GM18870 (cell line): Measurements from ENCODE around the gene LRIT1.
A peak's percentile ranks its signal among the peaks of the same experiment; 100 is the strongest.

Experiments
- ATAC-seq: cut with Tn5 transposase; IDR thresholded peaks from one replicate; pipeline ENCODE4 v1.9.1; 2021; ENCODE audit warnings: moderate library complexity; ENCODE audit not compliant: unreplicated experiment

LRIT1 gene

DNA sequence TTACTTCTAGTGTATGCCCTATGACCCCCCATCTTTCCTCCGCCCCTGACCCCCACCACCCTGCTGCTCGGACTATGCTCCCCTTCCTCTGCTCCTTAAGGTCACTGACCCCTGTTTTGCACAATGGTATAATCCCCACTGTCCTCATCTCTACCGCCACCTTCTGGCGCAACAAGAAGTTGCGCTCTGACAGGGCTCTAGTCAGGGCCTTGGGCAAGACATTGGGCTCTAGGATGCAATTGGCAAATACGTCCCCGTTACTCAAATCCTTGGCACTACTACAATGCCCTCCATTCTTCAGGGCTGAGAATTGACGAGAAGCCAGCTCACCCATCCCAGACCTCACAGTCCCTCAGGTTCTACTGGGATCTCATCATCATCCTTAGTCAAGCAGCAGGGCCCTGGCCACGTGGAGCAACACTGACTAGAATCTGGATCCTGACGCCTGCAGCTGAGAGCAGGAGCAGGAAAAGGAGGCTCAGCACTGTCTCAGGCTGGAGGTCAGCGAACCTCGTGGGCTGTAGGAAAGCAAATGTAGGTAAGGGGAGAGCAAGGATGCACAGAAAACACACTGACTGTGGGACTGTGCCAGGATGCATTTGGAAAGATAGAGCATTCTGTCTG is 26.6 kb downstream of the LRIT1 start:
- ATAC-seq = peak; percentile 77

DNA sequence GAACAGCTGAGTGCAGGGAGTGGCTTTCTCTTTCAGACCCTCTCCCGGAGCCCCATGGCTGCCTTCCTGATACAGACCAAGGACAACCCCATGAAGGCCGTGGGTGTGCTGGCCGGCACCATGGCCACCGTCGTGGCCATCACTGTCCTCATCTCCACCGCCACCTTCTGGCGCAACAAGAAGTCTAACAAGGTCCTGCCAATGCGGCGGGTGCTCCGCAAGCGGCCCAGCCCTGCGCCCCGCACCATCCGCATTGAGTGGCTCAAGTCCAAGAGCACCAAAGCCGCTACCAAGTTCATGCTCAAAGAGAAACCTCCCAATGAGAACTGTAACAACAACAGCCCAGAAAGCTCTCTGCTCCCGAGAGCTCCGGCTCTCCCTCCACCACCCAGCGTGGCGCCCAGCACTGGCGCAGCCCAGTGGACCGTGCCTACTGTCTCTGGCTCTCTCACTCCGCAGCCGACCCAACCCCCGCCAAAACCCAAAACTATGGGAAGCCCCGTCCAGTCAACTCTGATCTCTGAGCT is 27.2 kb downstream of the LRIT1 start:
- ATAC-seq = no peak

DNA sequence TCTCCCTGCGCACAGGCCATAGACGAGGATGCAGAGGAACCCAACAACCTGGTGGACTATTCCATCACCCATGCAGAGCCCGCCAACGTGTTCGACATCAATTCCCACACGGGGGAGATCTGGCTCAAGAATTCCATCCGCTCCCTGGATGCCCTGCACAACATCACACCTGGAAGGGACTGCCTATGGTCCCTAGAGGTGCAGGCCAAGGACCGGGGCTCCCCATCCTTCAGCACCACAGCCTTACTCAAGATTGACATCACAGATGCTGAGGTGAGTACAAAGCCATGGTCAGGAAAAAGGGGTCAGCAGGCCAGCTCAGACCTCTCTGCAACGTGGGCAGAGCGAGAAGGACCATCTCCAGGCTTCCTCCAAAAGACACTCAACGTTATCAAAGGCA is 28.3 kb downstream of the LRIT1 start:
- ATAC-seq = no peak

DNA sequence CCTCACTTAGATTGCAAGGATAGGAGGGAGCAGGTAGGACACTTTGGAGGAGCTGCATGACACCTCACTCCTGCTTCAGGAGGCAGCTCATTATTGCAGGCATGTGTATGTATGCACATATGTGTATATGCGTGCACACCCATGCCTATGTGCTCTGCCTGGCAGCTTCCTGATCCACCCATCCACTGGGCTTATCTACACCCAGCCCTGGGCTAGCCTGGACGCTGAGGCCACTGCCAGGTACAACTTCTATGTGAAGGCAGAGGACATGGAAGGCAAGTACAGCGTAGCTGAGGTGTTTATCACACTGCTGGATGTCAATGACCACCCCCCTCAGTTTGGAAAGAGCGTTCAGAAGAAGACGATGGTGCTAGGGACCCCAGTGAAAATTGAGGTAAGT is 29.3 kb downstream of the LRIT1 start:
- ATAC-seq = no peak

DNA sequence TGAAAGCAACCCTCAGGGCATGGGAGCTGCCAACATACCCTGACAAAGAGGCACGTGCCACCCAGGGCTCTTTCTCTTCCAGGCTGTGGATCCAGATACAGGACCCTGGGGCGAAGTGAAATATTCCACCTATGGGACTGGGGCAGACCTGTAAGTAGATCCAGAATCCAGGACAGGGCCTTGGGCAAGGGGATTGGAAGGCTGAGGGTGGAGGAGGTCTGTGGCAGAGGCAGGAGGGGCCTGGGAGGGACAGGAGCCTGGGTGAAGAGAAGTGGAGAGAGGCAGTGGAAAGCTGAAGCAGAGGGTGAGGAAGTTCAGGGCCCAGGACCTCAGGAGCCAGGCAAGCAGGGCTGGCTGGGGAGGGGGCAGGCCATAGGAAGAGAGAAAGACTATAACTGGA is 29.8 kb downstream of the LRIT1 start:
- ATAC-seq = no peak

DNA sequence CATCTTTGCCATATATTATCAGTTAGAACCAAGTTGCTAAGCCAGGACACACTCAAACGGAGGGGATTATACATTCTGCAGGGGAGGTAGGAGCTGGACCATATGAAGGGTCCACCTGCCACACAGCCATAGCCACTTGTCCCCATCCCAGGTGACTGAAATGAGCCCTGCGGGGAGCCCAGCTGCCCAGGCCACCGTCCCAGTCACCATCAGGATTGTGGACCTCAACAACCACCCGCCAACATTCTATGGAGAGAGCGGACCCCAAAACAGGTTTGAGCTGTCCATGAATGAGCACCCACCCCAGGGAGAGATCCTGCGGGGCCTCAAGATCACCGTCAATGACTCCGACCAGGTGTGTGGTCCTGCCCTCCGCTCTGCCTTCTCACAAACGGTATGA is 33.3 kb downstream of the LRIT1 start:
- ATAC-seq = no peak

DNA sequence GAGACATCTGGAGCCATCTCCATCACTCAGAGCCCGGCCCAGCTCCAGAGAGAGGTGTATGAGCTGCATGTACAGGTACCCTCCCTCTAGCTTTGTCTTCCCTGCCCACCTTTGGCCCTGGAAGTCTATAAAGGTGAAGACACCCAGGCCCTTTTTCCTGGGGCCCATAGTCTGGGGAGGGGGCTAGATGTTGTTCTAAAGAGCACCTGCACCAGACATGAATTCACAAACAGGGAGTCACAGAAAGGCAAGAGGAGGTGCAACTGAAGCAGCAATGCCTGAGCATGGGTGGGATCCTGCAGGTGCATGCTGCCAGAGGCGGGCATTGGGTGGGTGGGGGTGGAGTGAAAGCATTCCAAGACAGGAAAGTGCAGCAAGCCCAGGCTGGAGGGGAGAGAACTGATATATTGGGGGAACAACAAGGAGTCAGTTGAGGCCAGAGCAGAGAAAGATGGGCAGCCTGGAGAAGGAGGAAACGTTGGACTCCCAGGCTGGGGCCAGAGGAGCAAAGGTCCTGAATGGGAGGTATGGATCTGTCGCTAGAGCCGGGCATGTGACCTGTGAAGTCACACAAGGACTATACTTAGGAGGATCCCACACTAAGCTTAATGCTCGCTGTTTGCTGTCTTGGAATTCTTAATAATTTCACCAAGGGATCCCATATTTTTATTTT is 35.4 kb downstream of the LRIT1 start:
- no peak for ATAC-seq

DNA sequence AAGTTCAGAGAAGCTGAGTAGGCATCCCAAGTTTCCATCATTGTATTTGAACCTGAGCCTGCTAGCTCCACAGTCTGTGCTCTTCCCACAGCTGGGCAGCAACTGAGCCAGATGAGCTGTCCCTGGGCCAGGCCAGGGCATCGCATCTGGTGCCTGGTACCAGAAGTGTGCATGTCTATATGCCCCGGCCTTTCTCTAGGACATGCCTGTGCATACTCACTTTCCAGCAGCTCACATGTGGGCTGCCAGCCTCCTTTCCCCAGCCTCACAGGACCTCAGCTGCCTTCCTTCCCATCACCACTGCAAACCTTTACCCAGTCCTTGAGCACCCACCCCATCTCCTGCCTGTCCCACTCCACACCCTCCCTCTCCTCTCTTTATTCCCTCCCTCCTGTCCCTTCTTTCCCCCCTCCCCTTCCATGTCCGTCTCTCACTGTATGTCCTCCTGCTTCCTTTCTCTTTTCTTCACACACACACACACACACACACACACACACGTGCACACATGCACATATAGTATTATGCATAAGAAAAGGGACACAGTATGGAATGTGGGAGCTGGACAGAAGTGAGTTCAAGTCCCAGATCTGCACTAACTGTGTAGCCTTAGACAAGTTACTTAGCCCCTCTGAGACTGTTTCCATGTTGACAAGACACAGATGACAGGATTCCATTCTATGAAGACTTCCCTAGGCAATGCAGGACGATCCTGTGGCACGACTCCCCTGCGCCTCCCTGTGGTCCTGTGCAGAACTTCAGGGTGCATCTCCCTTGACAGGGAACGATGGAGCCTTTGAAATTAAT is 36.1 kb downstream of the LRIT1 start:
- peak; percentile 83 for ATAC-seq

DNA sequence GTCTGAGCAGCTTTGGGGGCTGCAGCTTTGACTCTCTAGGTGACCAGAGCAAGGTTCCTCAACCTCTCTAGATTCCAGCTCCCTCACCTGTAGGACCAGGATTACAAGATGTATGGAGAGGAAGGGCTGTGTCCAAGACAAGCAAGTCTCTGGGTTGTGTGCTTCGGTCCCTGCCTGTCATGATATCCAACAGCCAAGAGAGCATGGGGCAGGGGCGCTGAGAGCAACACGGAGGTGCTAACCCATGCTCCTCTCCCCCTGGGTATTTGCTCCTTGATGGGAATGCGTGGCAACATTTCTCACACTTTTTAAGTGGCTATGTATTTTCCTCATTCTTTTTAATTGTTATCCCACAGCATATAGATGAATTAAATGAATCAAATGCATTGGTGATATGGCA is 36.7 kb downstream of the LRIT1 start:
- ATAC-seq = no peak

DNA sequence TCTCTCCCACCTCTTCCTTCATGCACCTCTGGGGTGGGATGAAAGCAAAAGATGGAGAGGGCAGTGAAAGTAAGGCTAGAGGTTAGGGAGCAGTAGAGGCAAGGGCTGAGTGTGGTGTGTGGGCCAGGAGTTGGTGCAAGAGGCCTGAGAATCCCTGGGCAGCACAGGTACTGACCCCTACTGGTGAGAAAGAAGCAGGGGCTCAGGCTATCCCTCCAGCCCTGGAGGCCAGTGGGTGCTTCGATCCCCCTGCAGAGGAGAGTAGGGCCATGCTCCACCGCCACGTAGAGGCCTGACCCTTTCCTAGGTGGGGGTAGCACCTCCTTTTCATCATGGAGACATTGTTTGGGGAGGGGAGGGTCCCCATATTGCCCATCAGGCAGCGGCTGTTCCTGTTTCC is 37.2 kb downstream of the LRIT1 start:
- peak; percentile 49 for ATAC-seq

DNA sequence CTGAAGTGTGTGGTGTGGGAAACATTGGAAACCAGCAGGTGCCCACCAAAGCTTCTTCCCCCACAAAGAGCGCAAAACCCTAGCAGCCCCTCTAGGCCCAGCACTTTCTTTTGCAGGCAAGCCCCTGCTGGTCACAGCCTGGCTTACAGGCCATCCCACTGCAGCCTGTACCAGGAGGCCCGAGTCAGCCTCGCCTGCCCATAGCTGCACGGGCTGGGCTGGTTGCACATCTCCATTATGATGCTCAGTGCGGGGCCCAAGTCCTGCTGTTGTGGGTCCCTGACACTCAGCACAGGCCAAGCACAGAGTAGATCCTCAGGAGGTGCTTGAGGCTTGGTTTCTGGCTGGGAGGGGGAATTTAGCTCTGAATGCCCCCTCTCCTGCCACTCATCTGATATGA is 39.0 kb downstream of the LRIT1 start:
- ATAC-seq = no peak

DNA sequence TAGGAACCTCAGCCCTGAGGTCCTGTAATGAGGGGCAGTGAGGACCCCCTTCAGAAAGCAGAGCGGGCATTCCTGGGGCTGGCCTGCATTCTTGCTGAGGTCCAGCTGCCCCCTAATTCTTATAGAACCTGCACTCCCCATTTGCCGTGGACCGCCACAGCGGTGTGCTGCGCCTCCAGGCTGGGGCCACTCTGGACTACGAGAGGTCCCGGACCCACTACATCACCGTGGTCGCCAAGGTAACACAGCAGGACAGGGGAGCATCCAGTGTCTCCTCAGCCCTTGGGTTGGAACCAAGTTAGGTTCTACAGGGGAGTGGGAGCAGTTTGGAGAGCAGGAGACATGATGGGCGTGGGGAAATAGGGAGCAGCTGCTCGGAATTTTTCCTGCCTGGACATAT is 39.7 kb downstream of the LRIT1 start:
- no peak for ATAC-seq

DNA sequence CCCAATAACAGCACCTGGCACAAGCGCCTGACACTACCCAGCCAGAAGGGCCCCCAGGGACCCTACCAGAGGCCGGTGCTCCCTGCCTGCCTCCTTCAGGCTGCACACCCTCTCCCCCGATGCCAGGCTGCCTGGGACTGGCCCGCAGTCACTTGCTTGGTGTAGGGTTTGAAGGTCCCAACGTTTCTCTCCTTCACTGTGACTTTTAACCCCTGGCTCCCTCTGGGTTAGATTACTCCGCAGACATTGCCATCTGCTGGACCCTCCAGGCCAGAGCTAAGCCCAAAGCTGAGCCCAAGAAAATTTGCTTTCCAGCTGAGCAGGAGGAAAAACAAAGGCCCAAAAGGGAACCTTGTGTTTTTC is 40.1 kb downstream of the LRIT1 start:
- no peak for ATAC-seq

DNA sequence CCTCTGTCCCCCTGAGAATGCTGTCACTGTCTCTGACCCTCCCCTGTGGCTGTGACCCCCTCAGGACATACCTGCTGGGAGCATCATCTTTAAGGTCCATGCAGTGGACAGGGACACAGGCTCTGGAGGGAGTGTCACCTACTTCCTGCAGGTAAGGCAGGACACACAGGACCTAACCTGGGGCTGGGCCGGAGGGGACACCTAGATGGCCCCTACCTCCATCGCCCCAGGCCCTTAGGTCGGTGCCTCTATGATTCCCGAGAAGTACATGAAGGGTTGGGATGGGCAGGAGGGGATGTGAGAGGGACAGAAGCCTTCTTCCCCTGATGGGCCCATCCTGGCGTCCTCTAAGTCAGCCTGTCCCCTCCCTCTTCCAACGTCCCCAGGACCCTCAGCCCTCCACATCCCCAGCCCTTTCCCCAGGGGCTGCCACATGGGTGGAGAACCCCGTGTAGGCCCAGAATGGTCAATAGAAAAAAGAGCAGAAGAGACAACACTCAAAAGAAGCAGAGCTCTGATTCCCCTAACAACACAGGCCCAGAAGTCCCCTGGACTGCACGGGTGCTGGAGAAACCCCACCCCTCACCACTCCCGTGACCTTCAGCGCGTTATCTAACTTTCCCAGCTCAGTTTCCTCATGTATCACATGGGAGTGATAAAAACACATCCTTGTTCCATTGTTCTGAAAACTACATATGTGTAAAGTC is 40.7 kb downstream of the LRIT1 start:
- ATAC-seq = no peak

DNA sequence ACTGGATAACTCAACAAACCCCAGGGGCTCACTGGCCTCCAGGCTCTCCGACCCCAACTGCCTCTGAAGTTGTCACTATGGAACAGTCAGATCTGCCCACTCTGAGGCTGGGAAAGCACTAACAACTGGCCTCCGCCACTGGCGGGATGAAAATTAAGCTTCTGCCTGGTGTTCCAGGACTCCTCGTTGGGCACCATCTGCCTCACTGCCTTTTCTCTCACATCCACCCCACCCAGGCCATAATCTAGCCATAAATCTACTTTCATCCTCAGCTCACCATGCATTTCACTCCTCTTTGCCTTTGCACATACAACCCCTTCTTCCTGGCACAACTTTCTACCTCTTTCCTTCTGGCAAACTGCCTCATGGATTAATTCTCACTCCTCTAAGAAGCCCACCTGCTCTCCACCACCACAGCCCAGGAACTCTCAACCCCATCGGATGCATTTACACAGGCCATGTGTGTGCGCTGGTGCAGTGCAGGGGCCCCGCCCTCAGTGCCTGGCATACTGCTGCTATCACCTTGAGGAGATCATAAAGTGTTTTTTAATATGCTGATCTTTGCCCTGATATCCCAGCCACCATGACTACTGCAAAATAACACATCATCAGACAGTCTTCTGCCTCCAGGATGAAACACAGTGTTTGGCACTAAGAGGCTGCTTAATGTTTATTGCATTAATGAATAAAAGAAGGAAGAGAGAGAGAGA is 43.0 kb downstream of the LRIT1 start:
- ATAC-seq = no peak

DNA sequence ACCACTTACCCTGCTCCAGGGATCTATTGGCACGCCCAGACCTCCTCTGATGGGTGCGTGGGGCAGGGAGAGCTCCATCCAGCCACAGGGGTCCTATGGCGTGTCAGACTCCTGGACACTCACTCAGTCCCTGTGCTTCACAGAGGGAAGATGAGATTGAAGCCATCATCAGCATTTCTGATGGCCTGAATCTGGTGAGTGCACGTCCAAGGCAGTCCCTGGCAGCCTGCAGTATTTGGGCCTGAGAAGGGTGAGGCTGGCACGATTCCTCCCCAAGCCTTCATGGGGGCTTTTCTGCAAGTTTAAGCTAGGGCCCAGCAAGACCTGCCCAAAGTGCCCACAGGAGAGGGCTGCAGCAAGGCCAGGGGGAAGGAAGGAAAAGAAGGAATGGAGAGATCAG is 43.7 kb downstream of the LRIT1 start:
- no peak for ATAC-seq

DNA sequence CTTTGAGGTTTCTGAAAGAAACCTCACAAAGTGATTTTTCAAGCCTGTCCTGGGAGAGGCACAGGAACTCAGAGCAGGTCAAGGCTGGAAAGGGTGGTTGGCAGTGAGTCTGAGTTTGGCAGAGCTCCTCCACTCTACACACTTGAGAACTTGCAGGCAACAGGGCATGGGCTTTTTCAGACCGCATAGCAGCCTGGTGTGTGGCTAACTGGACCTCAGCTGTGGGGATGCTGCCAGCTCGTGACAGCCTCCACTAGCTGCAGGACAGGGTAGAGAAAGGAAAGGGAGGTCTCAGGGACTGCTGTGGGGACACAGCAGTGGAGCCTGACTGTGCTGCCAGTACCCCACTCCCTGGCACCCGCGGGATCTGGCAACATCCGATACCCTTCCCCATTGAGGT is 44.4 kb downstream of the LRIT1 start:
- ATAC-seq = no peak

DNA sequence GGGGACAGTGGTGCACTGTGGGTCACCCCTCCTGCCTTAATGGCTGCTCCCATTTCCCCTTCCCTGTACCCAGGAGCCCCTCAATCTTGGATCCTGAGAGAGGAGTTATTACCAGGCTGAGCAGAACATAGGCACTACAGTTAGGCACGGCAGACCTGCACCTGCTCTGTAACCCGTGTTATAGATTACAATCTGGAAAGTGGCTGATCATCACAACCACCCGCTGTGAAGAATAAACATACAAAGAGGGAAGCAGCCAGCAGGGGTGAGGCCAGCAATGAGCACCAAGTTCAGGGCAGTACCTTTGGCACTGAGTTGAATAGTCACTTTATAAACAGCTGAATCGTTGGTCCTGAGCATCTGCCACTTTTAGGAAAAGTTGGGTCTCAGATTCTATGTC is 45.3 kb downstream of the LRIT1 start:
- no peak for ATAC-seq

DNA sequence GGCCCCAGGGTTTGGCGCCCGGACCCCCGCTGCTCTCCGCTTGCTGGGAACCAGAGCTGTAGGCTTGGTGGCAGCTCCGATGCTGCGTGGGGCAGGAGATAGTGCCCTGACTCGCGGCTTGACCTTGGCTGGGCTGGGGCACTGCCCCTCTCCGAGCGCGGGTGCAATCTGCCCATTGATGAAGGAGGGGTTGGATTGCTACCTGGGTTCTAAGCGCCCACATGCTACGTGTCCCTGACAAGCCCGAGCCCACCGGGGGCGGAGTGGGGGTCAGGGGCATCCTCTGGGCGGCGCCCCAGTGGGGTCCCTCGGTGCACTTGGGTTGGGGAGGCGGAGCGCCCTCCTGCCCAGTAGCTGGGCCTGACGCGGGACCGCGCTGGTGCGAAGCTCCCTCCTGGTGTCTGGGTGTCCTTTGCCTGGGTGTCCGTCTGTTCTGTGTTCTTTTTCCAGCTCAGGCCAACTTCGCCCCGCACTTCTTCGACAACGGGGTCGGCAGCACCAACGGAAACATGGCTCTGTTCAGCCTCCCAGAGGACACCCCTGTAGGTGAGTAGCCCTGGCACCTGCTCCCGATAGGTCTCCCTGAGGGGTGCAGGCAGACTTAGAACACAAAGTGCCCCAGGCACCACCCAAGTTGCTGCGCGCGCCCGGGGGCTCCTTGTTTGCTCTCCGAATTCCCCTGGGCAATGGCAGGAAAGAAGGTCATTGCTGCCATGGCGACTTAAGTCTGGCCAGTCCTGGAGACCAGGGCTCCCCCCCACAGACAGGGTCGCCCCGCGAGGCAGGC is 46.1 kb downstream of the LRIT1 start:
- no peak for ATAC-seq

DNA sequence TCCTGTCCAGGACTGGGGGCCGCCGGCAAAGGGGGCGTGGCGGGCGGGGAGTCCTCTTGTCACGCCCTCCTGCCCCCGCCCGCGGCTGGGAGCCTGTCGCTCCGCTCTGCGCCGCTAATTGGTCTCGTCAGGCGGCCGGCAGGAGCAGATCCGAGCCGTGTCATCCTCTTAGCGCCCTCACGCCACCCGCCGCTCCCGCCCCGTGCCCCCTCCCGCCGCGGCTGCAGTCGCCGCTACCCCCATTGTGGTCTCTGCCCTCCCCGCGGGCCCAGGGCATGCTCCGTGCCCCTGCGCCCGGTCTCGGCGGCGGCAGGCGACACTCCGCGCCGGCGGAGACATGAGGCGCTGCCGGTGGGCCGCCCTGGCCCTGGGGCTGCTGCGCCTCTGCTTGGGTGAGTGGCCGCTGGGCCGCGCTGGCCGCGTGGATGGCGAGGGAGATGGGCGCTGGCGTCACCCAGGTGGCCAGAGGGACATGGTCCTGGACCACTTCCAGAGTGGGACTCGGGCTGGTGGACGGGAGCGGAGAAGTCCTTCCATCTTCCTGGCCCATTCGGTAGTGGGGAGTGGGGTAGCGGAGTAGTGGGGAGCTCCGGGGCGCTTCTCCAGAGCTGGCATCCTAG is 46.8 kb downstream of the LRIT1 start, which contains the start of gene CDHR1:
Gene CDHR1 (plus strand): TSS at position 114 of the 620 bp plus-strand sequence. CDS start 224 bp downstream, at position 338.
- no peak for ATAC-seq
